Brain pericyte (primary cell): ENCODE results near the gene MUC7.
"Not testable (repeated sequence)": the region's sequence is repeated elsewhere in the genome, so short reads cannot be mapped to it uniquely, and the experiment has no call there.

Experiments used
- DNase-seq: peaks from one replicate; pipeline ENCODE4 v3.0.0-alpha.2; 2012; ENCODE audit warnings: low read depth, low spot score

MUC7 gene

GRCh38 chr4:70471897-70472296, at the start of gene MUC7:
Gene MUC7 (plus strand): TSS chr4:70472197. CDS start chr4:70474022, 1,825 bp downstream.
- DNase-seq: no peak

GRCh38 chr4:70425306-70425705, 46.7 kb upstream of the MUC7 start:
- no peak for DNase-seq

GRCh38 chr4:70426789-70427188, 45.2 kb upstream of the MUC7 start:
- no peak for DNase-seq

GRCh38 chr4:70437197-70437596, 34.8 kb upstream of the MUC7 start:
- no peak for DNase-seq

- no peak for DNase-seq
Observed at GRCh38 chr4:70442474-70442873, 29.5 kb upstream of the MUC7 start.

GRCh38 chr4:70443329-70443728, 28.7 kb upstream of the MUC7 start:
- no peak for DNase-seq

- no peak for DNase-seq
Observed at GRCh38 chr4:70449220-70449619, 22.8 kb upstream of the MUC7 start.

GRCh38 chr4:70452946-70453345, 19.1 kb upstream of the MUC7 start:
- DNase-seq: no peak

GRCh38 chr4:70463335-70463734, 8.7 kb upstream of the MUC7 start:
- no peak for DNase-seq

- DNase-seq: no peak
Observed at GRCh38 chr4:70473679-70474078, 1.7 kb downstream of the MUC7 start.

- DNase-seq: no peak
Observed at GRCh38 chr4:70488748-70489147, 16.8 kb downstream of the MUC7 start.

- DNase-seq: no peak
Observed at GRCh38 chr4:70496231-70496630, 24.2 kb downstream of the MUC7 start.

GRCh38 chr4:70501838-70502237, 29.8 kb downstream of the MUC7 start:
- not testable (repeated sequence) for DNase-seq

GRCh38 chr4:70504733-70505132, 32.7 kb downstream of the MUC7 start:
- no peak for DNase-seq

- no peak for DNase-seq
Observed at GRCh38 chr4:70505151-70505748, 33.3 kb downstream of the MUC7 start.

- no peak for DNase-seq
Observed at GRCh38 chr4:70508801-70509200, 36.8 kb downstream of the MUC7 start.

GRCh38 chr4:70511365-70511764, 39.4 kb downstream of the MUC7 start:
- DNase-seq: no peak

- DNase-seq: no peak
Observed at GRCh38 chr4:70515367-70516250, 43.6 kb downstream of the MUC7 start.

- DNase-seq: no peak
Observed at GRCh38 chr4:70518269-70518668, 46.3 kb downstream of the MUC7 start, which contains the start of gene AMTN. Gene AMTN (plus strand): TSS chr4:70518569. CDS start chr4:70518778, 209 bp downstream.

- no peak for DNase-seq
Observed at GRCh38 chr4:70518716-70519115, 46.7 kb downstream of the MUC7 start.

- no peak for DNase-seq
Observed at GRCh38 chr4:70522626-70523025, 50.6 kb downstream of the MUC7 start.

GRCh38 chr4:70530997-70531396, 59.0 kb downstream of the MUC7 start:
- no peak for DNase-seq

GRCh38 chr4:70531981-70532380, 60.0 kb downstream of the MUC7 start:
- DNase-seq: no peak
